Neuron (in vitro differentiated cells): ENCODE results near the gene USP12.

Experiments
- H2AFZ ChIP-seq: one replicate; pipeline ENCODE4 v1.6.1; 2013; ENCODE audit warnings: low read depth, mild to moderate bottlenecking, inconsistent platforms, low read length, moderate library complexity
- H3K27me3 ChIP-seq: one replicate; pipeline ENCODE4 v1.6.1; 2013; ENCODE audit warnings: low read length; ENCODE audit not compliant: insufficient read depth
- H3K36me3 ChIP-seq: one replicate; pipeline ENCODE4 v1.6.1; 2013; ENCODE audit warnings: low read length; ENCODE audit not compliant: insufficient read depth
- H3K4me1 ChIP-seq: one replicate; pipeline ENCODE4 v1.6.1; 2013; ENCODE audit warnings: low read length; ENCODE audit not compliant: insufficient read depth
- H3K4me3 ChIP-seq: 2 replicates; pipeline ENCODE4 v1.5.1; 2013; ENCODE audit warnings: mild to moderate bottlenecking, low read length, moderate library complexity
- H3K9me3 ChIP-seq: one replicate; pipeline ENCODE4 v1.6.1; 2013; ENCODE audit warnings: low read length

USP12 gene

DNA sequence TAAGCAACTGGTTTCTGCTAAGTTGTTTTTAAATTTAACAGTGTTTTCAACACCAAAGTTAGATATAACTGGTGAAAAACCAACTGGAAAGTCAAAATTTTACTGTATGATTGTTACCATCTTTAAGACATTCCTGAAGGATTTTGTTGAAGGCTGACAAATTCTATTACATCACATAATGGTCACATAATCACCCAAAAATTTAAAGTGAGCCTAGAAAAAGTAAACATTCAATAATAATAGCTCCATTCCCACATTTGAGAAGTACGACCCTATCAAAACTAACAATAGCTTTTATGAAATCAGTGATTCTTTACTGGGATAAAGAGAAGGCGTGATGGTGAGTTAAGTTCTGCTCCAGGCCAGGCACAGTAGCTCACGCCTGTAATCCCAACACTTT is 51.6 kb downstream of the USP12 start:
- H3K36me3 ChIP-seq: peaks cover 6% of the 10 kb centered on the region
- no peaks in the 10 kb centered on the region for H3K27me3 ChIP-seq
- no peak overlapping the region for H2AFZ ChIP-seq
- H3K4me1 ChIP-seq: no peaks in the 10 kb centered on the region
- peaks cover 14% of the 10 kb centered on the region for H3K9me3 ChIP-seq
- no peak overlapping the region for H3K4me3 ChIP-seq

DNA sequence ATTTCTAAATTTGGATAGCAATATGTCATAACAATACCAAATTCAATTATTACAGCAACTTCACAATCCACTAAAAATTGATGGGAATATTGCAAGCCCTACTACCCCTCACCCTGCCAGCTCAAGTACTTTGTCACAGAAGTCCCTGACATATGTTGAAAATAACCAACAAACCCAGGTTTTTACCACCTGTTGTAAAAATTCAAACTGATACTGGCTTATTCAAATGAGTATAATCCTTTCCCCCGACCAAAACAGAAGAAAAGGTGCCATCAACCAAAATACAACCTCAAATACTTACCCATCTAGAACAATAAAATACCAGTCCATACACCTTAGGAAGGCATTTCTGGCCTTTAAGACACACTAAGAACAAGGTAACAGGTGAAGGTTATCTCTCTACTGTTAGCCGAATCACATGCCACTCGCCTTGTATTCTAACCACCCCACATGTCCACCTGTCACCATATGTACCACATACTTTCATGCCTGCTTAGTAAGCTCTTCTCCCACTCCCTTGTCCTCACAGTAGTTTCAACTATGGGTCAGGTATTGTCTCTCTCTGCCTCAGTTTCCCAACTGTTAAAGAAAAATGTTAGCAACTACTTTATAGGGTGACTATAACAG is 53.1 kb downstream of the USP12 start:
- Histone ChIP-seq H3K4me1 (no peaks in the 10 kb centered on the region), H3K36me3 (peaks cover 7% of the 10 kb centered on the region), H3K27me3 (no peaks in the 10 kb centered on the region), H3K9me3 (peaks cover 7% of the 10 kb centered on the region), H3K4me3 (no peak overlapping the region), H2AFZ (no peak overlapping the region)

DNA sequence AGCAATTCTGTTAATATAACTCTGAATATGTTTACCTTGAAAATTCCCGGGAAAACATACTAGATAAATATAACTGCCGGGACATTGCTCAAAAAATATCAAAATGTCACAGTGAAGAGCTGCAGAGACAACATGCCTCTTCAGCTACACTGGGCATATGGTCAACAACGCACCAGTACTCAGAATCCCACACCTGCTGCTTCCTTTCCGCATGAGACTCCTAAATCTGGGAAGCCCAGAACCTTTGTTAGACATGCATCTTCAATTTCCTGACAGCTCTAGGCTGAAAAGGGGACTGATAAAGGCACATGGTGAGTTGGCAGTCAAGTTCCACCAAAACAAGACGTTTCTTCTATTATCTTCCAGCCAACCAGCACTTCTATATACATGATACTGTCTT is 53.7 kb downstream of the USP12 start:
- no peak overlapping the region for H2AFZ ChIP-seq
- no peaks in the 10 kb centered on the region for H3K4me1 ChIP-seq
- peaks cover 4% of the 10 kb centered on the region for H3K9me3 ChIP-seq
- no peaks in the 10 kb centered on the region for H3K27me3 ChIP-seq
- peaks cover 11% of the 10 kb centered on the region for H3K36me3 ChIP-seq
- no peak overlapping the region for H3K4me3 ChIP-seq

GRCh38 chr13:27117158-27117557 is 54.5 kb downstream of the USP12 start:
- peaks cover 4% of the 10 kb centered on the region for H3K9me3 ChIP-seq
- H3K4me3 ChIP-seq: no peak overlapping the region
- H3K27me3 ChIP-seq: no peaks in the 10 kb centered on the region
- H2AFZ ChIP-seq: no peak overlapping the region
- H3K4me1 ChIP-seq: no peaks in the 10 kb centered on the region
- peaks cover 11% of the 10 kb centered on the region for H3K36me3 ChIP-seq

DNA sequence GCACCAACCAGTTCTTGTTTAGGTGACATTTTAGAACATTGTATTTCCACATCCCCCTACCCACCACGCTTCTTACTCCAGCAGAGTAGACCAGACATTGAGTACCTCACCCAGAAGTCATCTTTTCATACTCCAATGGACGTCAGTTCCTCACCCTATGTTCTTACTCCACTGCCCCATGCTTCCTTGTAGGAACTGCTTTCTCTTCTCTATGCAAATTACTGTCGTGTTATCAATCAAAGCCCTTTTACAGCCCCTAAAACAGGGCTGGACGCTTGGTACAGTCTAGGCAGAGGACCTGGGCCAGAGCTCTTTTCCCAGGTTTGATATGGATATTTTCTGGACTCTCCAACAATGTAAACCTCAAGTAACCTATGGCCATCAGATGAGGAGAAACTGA is 58.2 kb downstream of the USP12 start:
- no peaks in the 10 kb centered on the region for H3K27me3 ChIP-seq
- H3K9me3 ChIP-seq: peaks cover 1% of the 10 kb centered on the region
- H3K4me3 ChIP-seq: no peak overlapping the region
- H3K4me1 ChIP-seq: no peaks in the 10 kb centered on the region
- H2AFZ ChIP-seq: no peak overlapping the region
- peaks cover 11% of the 10 kb centered on the region for H3K36me3 ChIP-seq

GRCh38 chr13:27112006-27112405 is 59.6 kb downstream of the USP12 start:
- Histone ChIP-seq H3K4me3 (no peak overlapping the region), H3K9me3 (peaks cover 1% of the 10 kb centered on the region), H3K36me3 (peaks cover 11% of the 10 kb centered on the region), H3K4me1 (no peaks in the 10 kb centered on the region), H3K27me3 (no peaks in the 10 kb centered on the region), H2AFZ (no peak overlapping the region)

DNA sequence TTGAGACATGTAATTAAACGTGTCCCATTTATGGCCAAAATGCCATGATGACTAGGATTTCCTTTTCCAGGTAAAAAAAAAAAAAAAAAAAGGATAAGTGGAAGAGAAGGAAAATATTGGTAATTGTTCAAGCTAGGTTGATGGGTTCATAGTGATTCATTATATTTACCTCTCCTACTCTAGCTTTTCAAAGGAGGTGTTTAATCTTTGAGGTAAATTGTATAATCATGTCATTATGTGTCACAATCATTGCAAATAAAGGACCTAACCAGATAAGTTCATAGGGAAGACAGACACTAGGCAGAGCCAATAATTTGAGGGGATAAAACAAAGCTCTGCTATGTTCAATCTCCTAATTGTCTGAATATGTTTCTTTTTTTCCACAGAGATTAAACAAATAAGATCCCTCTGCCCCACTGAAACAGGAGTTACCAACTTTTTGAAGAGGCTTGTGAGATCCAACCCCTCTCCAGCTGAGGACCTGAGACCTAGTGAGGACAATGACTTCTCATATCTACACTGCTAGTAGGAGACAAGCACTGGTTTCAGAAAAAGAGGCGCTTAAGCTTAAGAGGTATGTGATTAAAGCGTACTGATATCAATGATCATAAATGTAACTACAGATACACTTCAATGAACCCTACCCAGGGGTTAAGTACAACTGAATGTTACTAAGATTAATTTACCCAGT is 61.4 kb downstream of the USP12 start:
- Histone ChIP-seq H3K4me1 (no peaks in the 10 kb centered on the region), H3K9me3 (no peaks in the 10 kb centered on the region), H3K4me3 (no peak overlapping the region)

GRCh38 chr13:27106144-27106543 is 65.5 kb downstream of the USP12 start:
- no peaks in the 10 kb centered on the region for H3K27me3 ChIP-seq
- peaks cover 14% of the 10 kb centered on the region for H3K36me3 ChIP-seq
- H3K4me3 ChIP-seq: no peak overlapping the region
- H3K4me1 ChIP-seq: no peaks in the 10 kb centered on the region
- no peak overlapping the region for H2AFZ ChIP-seq
- no peaks in the 10 kb centered on the region for H3K9me3 ChIP-seq

More for the DNA sequence above, 61.4 kb downstream of the USP12 start:
- H2AFZ ChIP-seq: no peak overlapping the region
- H3K36me3 ChIP-seq: peaks cover 7% of the 10 kb centered on the region
- H3K27me3 ChIP-seq: no peaks in the 10 kb centered on the region

DNA sequence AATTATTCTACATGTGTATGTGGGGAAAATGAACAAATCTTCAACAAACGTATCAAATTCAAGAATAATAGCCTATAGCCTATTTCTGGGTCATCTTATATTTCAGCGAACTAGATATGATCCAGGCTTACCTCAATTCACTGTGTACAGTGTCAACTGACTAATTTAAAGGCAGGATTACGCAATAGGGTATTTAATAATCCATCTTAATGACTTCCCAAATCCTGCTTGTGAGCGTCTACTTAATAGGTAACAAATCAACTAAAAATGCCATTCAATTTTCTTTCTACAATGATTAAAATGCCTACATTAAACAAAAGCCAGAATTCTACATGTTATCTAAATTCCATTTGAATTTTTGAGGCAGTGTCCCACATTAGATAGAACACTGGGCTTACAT is 67.0 kb downstream of the USP12 start:
- peaks cover 15% of the 10 kb centered on the region for H3K36me3 ChIP-seq
- no peak overlapping the region for H3K4me3 ChIP-seq
- H3K9me3 ChIP-seq: no peaks in the 10 kb centered on the region
- H2AFZ ChIP-seq: no peak overlapping the region
- no peaks in the 10 kb centered on the region for H3K4me1 ChIP-seq
- no peaks in the 10 kb centered on the region for H3K27me3 ChIP-seq

DNA sequence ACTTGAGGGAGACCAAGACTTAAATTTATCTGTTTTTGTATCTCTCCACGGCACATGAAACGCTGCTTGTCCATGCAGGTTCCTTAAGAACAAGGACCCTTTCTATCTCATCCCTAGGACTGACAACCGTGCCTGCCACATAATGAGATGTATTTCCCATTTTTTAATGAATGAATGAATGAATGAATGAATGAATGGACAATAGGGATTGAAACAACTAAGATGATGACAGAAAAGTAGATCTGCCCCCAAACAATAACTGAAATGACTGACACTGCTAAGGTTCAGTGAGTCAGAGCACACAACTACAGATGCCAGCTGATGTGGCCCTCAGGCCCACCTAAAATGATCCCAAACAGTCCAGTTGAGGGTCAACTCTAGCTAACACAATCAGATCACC is 69.8 kb downstream of the USP12 start:
- H3K4me3 ChIP-seq: no peak overlapping the region
- H3K9me3 ChIP-seq: peaks cover 3% of the 10 kb centered on the region
- peaks cover 22% of the 10 kb centered on the region for H3K36me3 ChIP-seq
- H3K4me1 ChIP-seq: no peaks in the 10 kb centered on the region
- H2AFZ ChIP-seq: no peak overlapping the region
- H3K27me3 ChIP-seq: no peaks in the 10 kb centered on the region

DNA sequence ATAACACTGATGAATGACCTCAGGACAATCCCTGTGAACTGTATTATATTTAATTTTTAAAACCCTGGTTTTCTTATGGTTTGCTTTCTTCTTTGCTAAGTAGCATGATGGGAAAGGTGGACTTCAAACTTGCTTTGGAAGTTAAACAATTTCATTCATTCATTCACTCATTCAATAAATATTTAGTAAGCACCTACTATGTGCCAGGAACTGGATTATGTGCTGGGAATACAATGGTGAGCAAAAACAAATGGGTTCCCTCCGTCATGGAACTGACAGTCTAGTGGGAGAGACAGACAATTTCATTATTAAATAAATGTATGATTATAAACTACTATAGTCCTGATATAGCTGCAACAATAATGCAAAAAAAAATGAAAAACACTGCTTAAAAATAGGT is 70.3 kb downstream of the USP12 start:
- no peaks in the 10 kb centered on the region for H3K4me1 ChIP-seq
- peaks cover 22% of the 10 kb centered on the region for H3K36me3 ChIP-seq
- H3K27me3 ChIP-seq: no peaks in the 10 kb centered on the region
- no peak overlapping the region for H2AFZ ChIP-seq
- H3K9me3 ChIP-seq: peaks cover 3% of the 10 kb centered on the region
- no peak overlapping the region for H3K4me3 ChIP-seq

GRCh38 chr13:27097691-27098090 is 73.9 kb downstream of the USP12 start:
- H3K27me3 ChIP-seq: no peaks in the 10 kb centered on the region
- peaks cover 43% of the 10 kb centered on the region for H3K36me3 ChIP-seq
- peaks cover 3% of the 10 kb centered on the region for H3K9me3 ChIP-seq
- H3K4me3 ChIP-seq: no peak overlapping the region
- no peaks in the 10 kb centered on the region for H3K4me1 ChIP-seq
- H2AFZ ChIP-seq: no peak overlapping the region

GRCh38 chr13:27091451-27091850 is 80.2 kb downstream of the USP12 start:
- H3K4me1 ChIP-seq: no peaks in the 10 kb centered on the region
- peaks cover 63% of the 10 kb centered on the region for H3K36me3 ChIP-seq

GRCh38 chr13:27088619-27089018 is 83.0 kb downstream of the USP12 start:
- Histone ChIP-seq H3K4me3 (no peak overlapping the region), H3K4me1 (no peaks in the 10 kb centered on the region), H3K9me3 (no peaks in the 10 kb centered on the region), H2AFZ (no peak overlapping the region), H3K36me3 (peaks cover 47% of the 10 kb centered on the region), H3K27me3 (no peaks in the 10 kb centered on the region)

More at GRCh38 chr13:27091451-27091850, 80.2 kb downstream of the USP12 start:
- H3K27me3 ChIP-seq: no peaks in the 10 kb centered on the region
- no peak overlapping the region for H2AFZ ChIP-seq
- H3K4me3 ChIP-seq: no peak overlapping the region
- H3K9me3 ChIP-seq: no peaks in the 10 kb centered on the region
